HG03097 (cell line): ENCODE results near the gene F13A1.

Experiments
- ATAC-seq: cut with Tn5 transposase; IDR thresholded peaks from one replicate; pipeline ENCODE4 v1.9.1; 2021; ENCODE audit not compliant: unreplicated experiment, low FRiP score

The F13A1 gene

DNA sequence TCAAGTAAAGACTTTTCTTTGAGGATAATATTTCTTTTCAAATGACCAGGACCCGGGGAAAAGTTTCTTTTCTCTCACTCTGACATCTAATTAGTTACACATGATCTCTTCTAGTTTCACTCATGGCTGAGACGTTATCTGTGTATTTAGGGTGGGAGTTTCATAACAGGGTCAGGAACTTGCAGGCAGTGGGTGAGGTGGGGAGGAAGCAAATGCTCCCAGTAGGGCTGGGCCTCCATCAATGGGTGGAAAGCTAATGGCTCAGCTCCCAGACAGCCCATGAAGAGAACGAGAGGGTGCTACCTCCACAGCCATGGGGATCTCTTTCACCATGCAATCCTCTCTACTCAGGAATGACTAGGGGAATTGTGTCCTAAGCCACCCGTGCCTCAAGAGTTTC, 119.3 kb downstream of the F13A1 start:
- ATAC-seq = no peak

DNA sequence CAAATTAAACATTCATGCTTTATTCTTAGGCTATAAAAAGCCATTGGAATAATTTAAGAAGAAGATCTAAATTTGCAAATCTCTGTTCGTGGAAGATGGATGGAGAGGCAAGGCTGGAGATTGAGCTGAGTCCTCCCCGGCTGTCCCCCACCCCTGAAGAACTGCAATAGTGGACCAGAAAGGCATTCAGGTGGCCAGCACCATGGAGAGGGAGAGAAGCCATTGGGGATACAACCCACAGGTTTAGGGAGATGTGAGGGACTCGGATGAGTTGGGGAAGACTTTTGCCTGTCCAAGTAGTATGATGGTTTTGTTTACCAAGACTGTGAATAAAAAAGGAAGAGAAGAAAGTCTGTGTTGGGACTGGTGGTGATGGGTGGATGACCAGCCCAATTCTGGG, 120.8 kb downstream of the F13A1 start:
- no peak for ATAC-seq

DNA sequence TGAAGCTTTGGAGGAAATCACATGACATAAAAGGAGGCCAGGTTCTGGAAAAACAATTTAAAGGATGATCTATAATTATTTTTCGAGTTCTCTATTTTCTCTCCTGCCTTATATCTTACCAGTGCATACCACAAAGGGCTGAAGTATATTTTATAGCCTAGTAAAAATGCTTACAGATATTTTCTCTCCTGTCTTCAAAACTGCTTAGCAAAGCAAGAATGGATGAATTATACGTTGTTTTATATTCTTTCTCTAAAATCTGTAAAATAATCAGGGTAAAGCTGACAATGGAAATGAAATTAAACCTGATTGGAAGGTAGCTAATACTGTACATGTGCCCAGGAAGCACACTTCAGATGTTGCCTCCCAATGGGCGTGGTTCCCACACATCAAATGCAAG, 123.7 kb downstream of the F13A1 start:
- no peak for ATAC-seq

DNA sequence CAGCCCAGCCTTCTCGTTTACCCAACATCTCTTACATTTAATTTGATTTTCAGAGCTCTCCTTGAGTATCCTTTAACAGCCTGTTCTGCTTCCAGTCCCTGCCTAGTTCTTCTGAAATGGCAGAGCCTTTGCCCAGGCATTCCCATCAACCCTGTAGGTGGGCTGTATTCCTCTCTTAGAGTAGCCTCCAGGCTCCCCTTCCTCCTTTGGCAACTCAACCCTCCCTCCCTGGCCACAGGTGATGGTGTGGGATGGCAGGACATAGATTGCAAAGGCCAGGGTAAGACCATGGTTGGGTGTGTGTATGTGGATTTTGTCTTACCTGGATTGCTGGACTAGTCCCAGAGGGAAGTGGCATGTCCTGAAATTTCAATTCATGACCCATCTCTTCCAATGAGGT, 125.4 kb downstream of the F13A1 start:
- no peak for ATAC-seq

DNA sequence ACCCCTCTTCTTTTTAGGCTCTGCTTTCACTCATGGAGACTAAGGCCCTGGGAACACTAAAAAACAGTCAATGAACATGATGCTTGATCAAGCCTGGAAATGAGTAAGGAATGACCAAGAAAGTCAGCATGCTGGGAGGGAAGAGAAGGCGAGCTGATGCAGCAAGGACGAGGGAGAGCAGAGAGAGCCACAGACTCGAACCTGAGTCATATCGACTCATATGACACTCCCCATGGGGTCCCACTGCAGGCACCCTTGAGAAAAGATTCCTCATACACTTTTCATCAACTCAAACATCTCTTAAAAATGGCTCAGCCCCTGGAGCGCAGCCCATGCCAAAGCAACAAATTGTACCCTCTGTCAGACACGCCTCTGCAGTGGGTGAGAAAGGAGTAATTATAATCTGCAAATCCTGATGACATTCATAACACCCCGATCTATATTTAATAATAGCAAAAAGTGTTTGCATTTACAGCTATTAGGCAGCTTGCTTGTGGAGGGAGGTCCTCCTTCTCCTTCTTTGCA, 127.2 kb downstream of the F13A1 start:
- no peak for ATAC-seq

DNA sequence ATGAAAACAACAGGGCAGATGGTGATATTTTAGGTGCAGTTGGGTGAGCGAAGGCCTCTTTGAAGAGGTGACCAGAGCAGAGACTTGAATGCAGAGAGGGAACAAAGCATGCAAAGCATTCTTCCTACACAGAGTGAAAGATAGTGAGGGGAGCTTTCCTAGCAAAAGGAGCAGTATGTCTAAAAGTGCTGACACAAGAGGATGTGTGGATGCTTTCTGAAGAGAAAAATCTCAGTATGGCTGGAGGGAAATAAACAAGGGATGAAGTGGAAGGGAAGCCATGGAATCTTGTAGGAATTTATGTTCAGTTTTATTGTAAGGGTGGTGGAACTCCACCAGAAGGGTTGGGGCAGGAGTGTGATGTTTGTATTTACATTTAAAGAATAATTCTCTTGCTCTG, 128.6 kb downstream of the F13A1 start:
- no peak for ATAC-seq

DNA sequence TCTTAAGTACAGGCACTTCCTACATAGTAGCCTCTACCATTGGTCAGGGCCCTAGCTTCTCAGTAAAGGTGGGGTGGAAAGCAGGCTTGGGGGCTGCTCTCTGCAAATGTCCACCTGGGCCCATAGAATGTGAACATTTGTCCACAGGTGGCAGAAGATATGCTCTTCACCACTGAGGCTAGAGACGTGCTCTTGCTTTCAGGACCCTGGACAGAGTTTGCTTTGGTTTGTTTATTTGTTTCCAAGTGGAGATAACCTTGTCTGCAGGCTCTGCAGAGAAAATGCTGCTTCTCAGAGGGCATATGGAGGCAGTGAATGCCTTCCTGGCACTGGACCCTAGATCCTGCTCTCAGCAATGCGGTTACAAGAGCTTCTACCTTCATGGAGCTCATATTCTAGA, 129.0 kb downstream of the F13A1 start:
- no peak for ATAC-seq

DNA sequence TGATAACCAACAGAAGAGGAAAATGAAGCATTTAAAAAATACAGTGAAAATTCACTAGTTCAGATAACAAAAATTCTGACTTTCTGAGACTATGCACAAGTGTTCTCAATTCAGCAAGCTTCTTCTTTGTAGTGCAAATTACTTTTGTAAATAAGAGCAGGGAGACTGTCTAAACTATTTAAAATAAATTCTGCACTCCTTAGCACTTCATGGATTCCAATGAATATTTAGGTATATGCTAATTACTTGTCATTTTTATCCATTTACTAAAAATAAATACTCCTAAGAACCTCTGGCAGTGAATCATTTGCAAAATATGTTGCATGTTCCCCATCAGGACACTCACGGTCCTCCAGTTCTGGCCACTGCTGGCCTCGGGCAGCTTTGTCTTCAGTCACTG, 139.8 kb downstream of the F13A1 start:
- ATAC-seq = no peak

DNA sequence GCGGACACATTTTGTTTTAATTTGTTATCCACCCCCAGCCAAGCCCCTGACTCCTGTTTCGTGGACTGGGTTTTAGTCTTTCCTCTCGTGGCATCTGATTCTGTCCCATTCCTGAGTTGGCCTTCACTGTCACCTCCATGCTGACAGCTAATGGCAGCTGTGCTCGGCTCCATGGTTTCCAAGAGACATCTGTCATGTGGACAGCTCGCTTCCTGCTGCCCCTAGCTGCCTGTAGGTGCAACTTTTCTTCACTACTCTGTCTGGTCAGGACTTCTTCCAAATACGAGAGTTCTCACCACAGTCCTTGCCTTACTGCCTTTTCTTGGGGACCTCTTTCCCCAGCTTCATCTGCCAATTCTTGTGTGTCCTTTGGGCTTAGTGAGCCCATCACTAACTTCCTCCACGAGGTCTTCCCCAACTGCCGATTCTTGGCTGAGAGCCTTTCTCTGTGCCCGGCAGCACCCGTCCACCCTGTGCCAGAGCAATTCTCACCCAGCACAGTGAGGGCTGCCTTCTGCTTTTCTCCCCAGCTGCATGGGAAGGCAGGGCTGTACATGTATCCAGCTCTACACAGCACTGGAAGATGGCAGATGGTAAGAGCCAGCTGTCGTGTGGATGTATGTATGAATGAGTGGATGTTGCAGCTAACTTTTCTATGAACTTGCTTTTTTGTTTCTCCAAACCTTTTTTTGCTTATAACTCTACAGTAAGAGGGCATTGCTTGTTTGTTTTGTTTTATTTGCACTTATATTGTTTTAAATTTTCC, 140.4 kb downstream of the F13A1 start:
- no peak for ATAC-seq

DNA sequence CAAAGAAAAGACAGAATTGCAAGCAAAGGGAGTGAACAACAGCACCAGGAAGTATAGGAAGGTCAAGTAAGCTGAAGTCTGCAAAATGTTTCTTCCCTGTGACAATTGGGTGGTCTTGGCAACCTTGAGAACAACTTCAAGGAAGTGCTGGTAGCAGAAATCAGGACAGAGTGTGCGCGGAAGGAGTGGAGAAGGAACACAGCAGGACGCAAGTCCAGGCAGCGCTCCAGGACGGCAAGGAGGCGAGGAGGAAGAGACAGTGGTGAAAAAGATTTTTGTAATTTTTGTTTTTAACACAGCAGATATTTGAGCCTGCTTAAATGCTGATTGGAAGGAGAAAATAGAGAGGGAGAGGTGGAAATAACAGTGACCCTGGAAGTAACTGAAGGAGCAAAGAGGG, 141.7 kb downstream of the F13A1 start:
- no peak for ATAC-seq

DNA sequence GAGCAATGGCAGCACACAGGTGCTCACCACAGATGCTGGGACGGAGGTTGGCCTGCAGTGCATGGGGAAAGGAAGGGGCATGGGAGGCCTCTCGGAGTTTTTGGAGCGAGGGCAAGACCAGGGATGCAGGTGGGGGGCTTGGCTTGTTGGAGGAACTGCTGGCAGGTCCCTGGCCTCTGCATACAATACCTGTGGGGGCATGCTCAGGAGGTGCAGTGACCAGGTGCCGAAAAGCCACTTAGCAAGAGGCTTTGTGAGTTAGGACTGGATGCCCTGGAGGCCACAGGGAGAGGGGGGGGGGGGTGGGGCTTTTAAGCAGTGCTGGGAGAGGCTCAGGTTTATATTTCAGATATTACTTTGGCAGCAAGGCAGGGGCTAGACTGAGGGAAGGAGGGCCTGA, 142.7 kb downstream of the F13A1 start:
- no peak for ATAC-seq

DNA sequence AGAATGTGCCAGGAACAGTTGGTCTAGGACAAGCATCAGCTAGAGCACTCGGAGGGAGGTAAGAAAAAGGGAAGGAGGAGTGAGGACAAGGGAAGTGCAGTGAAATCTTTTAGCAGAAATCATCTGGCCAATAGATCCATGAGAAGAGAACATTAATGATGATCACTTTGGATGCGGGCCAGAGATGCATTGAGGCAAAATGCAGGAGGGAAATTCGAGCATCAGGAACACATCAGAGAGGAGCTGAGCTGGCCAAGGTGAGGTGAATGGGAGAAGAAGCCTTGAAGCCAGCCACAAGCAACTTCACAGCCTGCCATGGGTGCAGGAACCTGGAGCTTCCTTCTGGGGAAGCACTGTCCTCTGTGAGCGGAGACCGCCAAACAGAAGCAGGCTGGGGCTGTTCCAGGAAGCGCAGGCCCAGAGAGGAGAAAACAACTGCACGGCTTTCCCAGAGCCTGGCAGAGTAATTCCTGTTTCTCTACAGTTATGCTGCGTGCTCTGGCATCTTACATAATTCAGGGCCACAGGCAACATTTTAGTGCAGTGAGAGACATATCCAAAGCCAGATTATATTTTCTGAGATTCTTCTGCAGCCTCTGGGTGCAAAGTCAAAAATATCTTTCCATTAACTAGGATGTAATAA, 143.8 kb downstream of the F13A1 start:
- ATAC-seq = no peak

DNA sequence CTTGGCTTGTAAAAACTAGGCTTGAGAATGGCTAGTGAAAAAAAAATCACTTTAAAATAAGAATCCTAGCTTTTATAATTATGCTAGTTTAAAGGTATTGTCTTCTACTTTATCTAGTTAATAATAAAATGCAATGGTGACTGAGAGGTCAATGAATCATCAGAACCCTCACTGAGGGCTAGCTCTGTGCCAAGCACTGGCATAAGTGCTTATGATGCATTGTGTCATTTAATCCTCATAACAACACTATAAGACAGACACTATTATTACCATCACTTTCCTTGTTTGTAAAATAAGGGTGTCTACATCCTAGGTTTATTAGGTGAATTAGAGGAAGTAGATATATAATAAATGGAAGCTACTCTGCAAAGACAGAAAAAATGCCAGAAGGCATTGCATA, 144.3 kb downstream of the F13A1 start:
- ATAC-seq = no peak

DNA sequence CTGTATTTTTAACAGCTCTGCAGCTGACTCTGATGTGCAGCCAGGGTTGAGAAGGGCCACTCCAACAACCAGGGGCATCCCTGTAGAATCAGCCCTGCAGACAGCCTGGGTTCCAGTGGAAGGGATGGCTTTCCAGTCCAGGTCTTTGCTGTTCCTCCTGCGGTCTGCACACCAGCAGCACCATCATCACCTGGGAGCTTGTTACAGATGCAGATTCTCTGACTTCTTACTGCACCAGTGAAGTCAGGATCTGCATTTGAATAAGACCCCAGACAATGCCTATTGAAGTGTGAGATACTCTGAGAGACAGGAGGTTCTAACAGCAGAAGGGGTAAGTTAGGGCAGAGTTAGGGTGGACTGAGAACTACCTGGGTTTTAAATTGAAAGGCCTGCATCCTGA, 151.3 kb downstream of the F13A1 start:
- no peak for ATAC-seq

DNA sequence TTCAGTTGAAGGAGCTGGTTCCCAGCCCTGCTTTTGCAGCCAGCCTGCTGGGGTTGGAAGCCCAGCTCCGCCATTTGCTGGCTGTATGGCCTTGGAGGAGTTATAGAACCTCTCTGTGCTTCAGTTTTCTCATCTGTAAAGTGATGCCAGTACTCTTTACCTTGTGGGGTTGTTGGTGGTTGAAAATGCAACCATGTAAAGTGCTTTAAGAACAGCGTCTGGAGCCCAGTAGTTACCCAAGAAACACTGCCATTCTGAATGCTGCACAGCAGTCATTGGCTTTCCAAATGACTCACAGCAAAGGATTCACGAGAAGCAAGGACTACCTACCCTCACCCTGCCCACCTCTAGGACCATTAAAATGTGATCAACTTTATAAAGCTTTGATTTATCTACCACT, 154.4 kb downstream of the F13A1 start:
- no peak for ATAC-seq

DNA sequence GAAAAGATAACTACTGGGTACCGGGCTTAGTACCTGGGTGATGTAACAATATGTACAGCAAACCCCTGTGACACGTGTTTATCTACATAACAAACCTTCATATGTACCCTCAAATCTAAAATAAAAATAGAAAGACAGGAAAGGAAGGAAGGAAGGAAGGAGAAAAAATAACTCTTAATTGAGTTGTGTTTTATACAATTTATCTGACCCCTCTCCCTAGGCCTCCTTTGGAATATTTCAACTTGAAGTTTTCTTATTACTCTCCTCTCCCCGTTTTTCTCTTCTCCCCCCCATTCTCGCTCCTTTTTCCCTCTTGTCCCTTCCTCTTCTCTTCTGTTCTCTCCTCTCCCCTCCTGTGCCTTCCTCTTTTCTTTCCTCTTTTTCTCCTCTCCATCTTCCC, 156.1 kb downstream of the F13A1 start:
- ATAC-seq = no peak

DNA sequence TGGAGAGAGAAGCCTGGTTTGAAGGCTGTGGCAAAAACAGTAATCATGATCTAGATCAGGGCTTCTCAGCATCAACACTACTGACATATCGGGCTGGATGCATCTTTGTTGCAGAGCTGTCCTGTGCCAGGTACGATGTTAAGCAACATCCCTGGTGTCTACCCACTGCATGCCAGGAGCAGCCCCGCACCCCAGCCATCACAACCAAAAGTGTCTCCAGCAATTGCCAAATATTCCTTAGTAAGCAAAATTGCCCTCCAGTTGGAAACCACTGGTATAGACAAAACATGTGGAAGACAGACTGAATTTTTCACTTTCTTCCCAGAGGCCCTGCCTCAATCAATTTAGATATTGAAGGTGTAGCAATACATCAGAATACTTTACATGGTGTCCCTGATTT, 166.1 kb downstream of the F13A1 start:
- ATAC-seq = no peak

DNA sequence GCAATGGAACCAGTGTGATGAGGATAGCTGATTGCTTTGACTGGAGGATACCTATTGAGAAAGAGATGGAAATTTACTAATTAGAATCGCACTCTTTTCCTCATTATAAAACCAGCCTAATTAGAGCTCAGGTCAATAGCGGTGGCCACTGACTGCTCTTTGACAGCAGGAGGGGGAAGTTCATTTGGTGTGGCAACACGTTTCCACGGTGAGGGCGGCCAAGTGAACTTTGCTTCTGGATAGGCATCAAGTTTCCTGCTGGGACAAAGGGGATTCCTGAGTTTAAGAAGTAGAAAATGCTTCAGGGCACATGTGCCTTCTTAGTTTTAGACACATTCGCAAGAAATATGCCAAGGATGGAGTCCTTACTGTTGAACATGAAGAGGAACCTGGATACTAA, 168.4 kb downstream of the F13A1 start:
- ATAC-seq = no peak

DNA sequence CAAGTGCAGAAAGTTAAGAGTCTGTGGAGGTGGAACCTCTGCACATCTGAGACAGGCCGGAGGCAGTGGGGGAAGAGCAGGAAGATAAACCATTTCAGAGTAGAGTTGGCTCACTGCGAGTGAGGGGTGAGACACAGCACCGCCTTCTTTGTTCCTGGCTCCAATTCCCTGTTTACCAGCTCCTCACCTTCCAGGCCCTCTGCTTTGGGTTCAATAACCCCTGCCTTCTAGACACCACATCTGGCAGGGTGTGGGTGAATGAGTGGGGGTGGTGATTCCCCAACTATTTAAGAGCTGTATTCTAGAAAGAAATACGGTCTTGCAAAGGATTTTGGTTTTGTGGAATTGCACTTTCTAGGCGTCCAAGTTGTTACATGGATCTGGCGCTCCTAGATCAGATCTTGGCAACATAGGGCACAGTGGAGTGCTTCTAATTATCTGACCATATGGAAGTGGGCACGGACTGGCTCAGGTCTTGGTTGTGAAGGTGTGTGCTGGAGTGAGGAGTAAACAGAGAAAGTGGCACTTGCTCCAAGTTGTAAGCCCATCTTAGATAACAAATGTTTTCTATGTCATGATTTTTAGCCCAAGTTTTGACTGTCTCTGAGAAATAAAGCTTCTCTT, 172.2 kb downstream of the F13A1 start:
- no peak for ATAC-seq

DNA sequence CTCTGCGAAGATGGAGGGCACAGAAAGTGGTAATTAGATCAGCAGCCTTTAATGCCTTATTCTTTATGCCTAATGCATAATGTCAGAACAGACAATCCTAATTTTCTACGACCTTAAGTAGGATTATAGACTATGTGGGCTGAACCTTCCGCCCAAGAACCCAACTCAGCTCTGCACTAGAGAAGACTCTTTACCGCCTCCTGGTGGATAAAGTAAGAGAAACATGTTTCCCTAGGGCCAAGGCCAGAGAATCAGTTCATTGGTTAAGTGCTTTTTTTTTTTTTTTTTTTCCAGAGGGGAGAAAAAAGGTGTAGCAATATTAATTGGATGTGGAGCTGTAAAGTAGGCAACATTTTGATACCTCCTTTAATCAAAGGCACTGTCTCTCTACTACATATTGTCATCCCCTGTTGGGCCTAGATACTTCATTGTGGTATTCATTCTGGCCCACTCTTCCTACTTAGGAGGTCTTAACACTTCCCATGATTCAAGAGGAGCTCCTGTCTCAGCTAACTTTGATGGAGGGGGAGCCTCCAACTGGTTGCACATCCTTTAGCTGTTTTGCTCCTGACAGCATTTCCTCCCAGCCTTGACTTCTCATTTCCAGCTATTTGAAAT, 188.9 kb downstream of the F13A1 start:
- no peak for ATAC-seq

DNA sequence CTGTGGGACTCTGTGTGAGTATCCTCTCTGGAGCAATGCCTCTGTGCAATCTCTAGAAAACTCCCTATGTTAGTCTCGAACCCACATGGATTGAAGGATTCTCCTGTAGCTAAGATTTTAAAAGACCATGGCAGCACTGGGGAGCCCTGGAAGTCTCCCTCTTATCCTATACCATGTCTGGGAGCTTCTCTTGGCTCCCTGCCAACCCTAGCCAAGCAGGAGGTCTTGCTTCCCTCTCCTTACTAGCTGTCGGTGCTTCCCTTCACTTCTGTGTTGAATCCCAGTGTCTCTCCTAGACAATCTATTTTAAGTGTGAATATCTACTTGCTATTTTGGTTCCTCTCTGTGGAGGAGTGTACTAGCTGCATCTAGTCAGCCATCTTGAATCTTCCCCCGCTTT, 195.0 kb downstream of the F13A1 start:
- no peak for ATAC-seq
